ENCODE results near the gene ADSL.

ADSL gene

DNA sequence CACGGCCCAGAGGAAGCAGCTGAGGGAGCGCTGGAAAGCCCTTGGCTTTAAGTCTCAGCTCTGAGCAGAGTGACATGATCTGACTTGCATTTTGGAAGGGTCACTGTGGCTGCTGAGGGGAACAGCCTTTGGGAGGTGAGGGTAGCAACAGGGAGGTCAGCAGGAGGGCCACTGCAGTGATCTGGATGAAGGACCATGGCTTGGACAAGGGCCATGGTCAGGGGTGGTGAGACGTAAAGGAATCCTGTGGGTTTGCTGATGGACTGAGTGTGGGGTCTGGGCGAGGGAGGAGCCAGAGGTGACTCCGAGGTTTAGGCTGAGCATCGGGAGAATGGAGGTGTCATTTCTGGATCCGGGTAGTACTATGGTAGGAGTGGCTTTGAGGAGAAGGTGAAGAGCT, 57.4 kb downstream of the ADSL start:
- no peak for DNase-seq (ENCODE audit: extremely low read depth in 1 of 2, low read depth in 1 of 2)

DNA sequence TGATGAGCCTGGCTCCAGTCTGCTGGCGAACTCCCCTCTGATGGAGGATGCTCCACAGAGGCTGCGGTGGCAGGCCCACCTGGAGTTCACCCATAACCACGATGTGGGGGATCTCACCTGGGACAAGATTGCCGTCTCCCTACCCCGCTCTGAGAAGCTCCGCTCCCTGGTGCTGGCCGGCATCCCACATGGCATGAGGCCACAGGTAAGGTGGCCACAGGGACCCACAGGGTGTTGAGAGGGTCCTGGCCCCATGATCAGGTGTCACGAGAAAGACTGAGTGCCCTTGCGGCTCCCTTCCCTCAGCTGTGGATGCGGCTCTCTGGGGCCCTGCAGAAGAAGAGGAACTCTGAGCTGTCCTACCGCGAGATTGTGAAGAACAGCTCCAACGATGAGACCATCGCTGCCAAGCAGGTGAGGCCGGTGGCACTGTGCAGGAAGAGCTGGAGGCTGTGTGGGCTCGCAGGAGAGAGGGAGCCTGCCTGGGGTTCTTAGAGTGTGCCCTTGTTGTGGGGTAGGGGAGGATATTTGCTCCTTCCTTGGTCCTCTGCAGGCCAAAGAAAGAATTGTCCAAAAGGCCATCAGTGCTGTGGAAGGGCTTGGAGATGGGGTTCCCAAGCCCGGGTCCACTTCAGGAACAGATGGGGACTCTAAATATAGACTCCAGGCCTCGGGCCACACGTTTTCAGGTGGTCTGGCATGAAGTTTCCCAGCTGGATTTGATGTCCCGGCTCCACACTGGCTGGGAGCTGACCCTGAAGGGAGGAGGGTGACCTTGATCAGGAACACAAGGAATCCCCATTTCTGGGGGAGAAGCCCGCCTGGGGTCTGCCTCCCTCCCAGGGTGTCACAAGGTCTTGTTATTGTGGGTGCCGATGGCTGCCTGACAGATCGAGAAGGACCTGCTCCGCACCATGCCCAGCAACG, 58.2 kb downstream of the ADSL start:
- no peak for DNase-seq (ENCODE audit: extremely low read depth in 1 of 2, low read depth in 1 of 2)

DNA sequence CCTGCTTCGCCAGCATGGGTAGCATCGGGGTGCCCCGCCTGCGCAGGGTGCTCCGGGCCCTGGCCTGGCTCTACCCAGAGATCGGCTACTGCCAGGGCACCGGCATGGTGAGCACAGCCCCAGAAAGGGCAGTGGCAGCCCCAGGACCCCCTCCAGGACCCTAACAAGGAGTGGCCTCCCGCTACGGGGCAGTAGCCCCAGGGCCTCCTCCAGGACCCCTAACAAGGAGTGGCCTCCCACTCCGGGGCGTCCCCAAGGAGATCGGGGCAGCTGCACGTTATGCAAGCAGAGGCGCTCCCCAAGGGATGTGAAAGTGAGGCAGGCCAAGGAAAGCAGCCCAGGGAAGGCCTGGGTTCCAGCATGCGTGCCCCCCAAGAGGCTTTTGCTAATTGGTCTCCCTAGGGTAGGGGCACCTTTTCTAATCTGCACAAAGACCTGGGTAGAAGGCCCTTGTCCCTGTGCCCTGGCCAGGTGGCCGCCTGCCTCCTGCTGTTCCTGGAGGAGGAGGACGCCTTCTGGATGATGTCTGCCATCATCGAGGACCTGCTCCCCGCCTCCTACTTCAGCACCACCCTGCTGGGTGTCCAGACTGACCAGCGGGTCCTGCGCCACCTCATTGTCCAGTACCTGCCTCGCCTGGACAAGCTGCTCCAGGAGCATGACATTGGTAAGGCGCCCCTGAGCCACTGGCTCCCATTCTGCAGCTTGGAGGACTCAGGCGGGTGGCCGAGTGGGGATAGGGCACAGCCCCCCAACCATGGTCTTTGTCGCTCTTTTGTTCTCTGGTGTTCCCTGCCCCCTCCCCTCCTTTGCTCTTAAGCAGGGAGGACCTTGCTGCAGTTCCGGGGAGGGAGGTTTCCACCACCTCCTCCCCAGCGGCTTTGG, 59.1 kb downstream of the ADSL start:
- no peak for DNase-seq (ENCODE audit: extremely low read depth in 1 of 2, low read depth in 1 of 2)

DNA sequence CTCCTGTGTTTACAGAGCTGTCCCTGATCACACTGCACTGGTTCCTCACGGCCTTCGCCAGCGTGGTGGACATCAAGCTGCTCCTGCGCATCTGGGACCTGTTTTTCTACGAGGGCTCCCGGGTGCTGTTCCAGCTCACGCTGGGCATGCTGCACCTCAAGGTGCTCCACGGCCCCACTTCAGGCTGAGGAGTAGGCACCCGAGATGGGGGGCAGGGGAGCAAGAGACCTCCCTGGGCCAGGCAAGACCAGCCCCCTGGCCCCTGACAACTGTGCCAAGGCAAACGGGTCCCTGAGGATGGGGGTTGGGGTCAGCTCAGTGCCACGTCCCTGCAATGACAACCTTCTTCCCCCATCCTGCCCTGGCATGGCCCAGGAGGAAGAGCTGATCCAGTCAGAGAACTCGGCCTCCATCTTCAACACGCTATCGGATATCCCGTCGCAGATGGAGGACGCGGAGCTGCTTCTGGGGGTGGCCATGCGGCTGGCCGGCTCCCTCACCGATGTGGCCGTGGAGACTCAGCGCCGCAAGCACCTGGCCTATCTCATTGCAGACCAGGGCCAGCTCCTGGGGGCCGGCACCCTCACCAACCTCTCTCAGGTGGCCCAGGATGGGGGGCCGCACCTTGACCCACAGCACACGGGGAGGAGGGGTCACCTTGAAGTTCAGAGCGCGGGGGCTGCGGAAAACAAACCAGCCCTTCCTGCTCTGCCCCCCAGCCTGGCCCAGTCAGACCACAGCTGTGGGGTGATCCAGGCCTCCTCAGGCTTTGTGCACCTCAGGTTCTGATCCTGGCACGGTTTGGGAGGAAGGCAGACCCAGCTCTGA, 60.0 kb downstream of the ADSL start:
- DNase-seq (ENCODE audit: extremely low read depth in 1 of 2, low read depth in 1 of 2) = no peak

DNA sequence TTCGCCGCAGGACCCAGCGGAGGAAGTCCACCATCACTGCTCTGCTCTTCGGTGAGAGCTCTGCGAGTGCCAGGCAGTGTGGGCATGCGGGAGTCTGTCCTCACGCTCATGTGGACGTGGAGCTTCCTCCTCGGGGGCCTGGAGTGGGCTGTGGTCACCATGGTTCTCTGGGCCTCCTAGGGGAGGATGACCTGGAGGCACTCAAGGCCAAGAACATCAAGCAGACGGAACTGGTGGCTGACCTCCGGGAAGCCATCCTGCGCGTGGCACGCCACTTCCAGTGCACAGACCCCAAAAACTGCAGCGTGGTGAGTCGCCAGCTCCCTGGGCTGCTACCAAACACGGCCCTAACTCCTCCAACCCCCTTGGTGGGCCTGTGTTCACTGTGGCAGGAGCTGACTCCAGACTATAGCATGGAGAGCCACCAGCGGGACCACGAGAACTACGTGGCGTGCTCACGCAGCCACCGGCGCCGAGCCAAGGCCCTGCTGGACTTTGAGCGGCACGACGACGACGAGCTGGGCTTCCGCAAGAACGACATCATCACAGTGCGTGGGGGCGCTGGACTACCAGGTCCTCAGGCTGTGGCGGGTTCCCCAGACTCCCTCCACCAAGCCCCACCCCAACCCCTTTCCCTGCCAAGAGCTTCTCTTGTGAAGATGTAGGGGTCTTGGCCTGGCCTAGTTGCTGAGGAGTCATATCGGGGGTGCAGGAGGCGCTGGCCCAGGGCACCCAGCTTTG, 60.9 kb downstream of the ADSL start:
- DNase-seq (ENCODE audit: extremely low read depth in 1 of 2, low read depth in 1 of 2) = no peak

DNA sequence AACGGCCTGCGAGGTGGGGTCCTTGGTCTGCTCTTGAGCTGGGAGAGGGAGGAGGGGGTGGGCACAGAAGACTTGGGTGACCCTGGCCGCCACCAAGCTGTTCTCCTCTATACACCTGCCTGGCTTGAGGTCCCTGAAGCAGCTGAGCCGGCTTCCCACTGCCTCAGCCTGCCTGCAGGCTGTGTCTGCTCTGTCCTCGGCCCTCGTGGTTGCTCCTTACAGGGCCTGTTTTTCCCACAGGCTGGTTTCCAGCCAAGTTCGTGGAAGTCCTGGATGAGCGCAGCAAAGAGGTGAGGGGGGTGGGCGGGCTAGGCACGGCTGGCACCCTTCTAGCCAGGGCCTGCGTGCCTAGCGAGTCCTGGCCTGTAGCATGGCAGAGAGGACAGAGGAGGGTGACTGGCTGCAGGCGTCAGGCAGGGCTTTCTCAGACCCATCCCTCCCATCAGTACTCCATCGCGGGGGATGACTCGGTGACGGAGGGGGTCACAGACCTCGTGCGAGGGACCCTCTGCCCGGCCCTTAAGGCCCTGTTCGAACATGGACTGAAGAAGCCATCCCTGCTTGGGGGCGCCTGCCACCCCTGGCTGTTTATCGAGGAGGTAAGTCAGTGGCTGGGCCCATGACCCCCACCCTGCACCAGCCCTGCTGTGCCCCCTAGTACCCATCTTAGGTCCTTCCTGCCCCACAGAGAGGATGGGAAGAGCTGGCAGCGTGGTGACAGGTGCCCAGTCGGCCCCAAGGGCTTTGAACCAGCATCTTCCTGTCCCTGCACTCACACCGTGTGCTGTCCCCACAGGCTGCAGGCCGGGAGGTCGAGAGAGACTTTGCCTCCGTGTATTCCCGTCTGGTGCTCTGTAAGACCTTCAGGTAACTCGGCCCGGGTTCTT, 61.8 kb downstream of the ADSL start:
- DNase-seq (ENCODE audit: extremely low read depth in 1 of 2, low read depth in 1 of 2) = no peak

DNA sequence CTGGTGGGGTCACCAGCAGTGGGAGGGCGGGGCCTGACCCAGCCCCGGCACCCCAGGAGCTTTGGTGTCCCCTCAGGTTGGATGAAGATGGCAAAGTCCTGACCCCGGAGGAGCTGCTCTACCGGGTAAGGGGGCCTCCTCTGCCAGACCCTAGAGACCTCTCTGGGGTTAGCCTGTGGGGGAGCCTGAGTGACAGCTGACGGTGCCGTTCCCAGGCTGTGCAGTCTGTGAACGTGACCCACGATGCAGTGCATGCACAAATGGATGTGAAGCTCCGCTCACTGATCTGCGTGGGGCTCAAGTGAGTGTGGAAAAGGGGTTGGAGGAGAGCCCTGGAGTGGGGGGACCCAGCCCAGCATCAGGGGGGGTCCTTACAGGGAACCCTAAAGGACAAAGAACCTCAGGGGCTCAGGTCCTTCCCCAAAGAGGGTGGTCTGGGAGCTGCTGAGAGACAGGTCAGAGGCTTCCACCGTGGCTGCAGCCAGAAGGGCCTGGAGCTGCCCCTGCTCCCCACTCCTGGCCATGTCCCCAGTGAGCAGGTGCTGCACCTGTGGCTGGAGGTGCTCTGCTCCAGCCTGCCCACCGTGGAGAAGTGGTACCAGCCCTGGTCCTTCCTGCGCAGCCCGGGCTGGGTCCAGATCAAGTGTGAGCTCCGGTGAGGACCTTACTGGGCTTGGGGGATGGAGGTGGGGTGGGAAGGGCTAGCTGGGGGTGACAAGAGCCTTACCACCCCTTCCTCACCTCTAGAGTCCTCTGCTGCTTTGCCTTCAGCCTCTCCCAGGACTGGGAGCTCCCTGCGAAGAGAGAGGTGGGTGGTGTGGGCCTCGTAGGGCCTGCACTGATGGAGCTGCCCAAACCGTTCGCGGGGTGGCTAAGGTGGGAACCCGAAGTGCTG, 62.7 kb downstream of the ADSL start:
- DNase-seq (ENCODE audit: extremely low read depth in 1 of 2, low read depth in 1 of 2) = no peak

DNA sequence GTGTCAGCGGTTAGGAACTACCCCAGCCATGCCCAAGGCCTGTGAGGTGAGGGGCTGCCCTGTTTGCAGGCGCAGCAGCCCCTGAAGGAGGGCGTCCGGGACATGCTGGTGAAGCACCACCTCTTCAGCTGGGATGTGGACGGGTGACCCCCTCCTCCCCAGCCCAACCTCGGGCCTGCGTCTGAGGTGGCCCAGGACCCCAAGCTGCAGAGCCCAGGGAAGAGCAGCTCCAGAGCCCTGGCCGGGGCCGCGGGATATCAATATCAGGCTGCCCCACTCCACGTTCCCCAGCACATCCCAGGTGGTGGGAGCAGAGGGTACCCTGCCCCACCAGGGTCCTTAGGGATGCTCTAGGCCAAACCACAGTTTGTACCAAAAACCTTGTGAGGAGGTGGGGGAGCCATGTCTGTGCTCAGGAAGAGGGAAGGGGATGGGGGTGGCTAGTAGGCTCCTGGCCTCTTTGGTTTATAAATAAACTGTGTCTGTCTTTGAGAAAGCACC, 63.4 kb downstream of the ADSL start:
- DNase-seq (ENCODE audit: extremely low read depth in 1 of 2, low read depth in 1 of 2) = no peak

DNA sequence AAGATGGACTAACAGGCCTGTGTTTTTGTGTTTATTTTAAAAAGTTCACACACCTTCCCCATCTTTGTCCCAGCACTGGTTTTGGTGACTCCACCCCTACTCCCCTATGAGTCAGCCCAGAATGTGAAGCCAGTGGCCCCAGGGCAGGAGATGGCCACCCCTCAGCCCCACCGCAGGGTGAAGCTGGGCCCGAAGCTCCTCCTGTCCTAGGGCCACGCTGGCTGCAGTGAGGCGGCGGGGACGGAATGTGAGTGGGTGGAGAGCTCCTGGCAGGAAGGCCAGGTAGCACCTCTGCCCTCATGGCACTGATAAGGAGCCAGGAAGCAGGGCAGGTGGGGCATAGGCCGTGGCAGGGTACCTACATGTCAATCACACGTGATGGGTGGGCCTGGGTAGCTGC, 64.0 kb downstream of the ADSL start:
- no peak for DNase-seq (ENCODE audit: extremely low read depth in 1 of 2, low read depth in 1 of 2)

DNA sequence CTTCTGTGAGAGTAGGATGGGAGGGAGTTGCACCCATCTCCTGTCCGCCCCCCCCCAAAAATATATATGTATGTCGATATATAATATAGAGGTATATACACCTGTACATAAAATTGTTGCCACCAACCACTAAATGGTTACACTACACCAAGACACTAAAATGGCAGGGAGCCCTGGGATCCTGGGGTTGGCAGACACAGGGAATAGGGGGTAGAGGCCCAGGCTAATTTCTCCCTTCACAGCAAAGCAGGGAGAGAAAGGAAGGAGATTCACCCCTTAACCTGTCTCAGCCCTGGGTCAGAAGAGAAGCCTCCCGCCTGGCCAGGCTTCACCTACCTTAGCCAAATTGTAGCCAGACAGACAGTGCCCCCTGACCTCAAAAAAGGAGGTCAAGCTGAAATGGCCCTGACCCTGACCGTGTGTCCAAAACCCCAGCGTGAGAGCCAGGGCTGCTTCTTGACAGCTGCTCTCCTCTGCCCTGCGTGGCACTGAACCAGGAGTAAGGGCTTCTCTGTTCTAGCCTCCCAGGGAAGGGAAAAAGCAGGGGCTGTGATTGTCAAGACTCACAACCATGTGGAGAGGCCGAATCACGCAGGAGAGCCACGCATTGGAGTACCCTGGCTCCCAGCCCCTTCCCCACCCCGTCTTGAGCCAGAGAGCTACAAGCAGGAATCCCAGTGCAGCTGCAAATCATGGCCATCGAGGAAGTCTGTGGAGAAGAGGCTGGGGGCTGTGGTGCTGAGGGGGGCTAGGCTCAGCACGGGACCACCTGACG, 64.6 kb downstream of the ADSL start:
- DNase-seq (ENCODE audit: extremely low read depth in 1 of 2, low read depth in 1 of 2) = no peak

DNA sequence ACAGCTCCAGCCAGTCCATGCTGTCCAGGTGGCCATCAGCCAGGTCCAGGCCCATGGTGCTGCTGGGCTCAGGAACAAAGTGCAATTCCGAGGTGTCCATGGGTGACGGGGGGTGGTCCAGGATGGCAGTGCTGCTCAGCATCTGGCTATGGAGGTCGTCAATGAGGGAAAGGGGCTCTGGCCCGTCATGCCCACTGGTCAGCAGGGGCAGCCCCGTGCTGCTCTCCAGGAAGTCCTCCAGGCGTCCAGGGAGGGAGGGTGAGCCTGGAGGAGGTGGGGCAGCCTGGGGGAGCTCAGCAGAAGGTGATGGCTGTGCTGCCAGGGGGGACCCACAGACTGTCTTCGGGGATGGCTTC, 65.2 kb downstream of the ADSL start:
- DNase-seq (ENCODE audit: extremely low read depth in 1 of 2, low read depth in 1 of 2) = no peak

DNA sequence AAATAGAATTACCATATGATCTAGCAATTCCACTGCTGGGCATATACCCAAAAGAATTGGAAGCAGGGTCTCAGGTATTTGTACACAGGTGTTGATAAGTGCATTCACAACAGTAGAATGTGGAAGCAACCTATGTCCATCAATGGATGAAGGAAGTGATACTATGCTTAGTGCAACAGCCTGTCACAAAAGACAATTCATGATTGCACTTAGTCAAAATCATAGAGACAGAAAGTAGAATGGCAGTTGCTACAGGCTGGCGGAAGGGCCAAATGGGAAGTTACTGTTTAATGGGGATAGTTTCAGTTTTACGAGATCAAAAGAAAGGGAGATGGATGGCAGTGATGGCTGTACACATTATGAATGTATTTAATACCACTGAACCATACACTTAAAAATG, 66.1 kb downstream of the ADSL start:
- no peak for DNase-seq (ENCODE audit: extremely low read depth in 1 of 2, low read depth in 1 of 2)

DNA sequence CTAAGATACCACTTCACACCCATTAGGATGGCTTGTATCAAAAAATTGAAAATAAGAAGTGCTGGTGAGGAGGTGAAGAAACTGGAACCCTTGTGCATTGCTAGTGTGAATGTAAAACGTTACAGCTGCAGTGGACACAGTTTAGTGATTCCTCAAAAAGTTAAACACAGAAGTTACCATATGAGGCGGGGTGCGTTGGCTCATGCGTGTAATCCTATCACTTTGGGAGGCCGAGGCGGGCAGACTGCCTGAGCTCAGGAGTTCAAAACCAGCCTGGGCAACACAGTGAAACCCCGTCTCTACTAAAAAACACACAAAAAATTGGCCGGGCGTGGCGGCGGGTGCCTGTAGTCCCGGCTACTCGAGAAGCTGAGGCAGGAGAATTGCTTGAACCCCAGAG, 67.6 kb downstream of the ADSL start:
- no peak for DNase-seq (ENCODE audit: extremely low read depth in 1 of 2, low read depth in 1 of 2)

DNA sequence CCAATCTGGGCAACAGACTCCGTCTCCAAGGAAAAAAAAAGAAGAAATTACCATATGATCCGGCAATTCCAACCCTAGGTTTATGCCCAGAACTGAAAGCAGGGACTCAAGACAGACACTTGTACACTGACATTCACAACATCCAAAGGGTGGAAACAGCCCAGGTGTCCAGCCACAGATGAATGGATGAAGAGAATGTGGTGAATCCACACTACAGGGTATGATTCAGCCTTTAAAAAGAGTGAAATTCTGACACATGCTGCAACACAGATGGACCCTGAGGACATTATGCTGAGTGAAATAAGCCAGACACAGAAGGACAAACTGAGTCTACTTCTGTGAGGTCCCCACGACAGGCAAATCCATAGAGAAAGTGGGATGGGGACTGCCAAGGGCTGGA, 68.0 kb downstream of the ADSL start:
- no peak for DNase-seq (ENCODE audit: extremely low read depth in 1 of 2, low read depth in 1 of 2)

DNA sequence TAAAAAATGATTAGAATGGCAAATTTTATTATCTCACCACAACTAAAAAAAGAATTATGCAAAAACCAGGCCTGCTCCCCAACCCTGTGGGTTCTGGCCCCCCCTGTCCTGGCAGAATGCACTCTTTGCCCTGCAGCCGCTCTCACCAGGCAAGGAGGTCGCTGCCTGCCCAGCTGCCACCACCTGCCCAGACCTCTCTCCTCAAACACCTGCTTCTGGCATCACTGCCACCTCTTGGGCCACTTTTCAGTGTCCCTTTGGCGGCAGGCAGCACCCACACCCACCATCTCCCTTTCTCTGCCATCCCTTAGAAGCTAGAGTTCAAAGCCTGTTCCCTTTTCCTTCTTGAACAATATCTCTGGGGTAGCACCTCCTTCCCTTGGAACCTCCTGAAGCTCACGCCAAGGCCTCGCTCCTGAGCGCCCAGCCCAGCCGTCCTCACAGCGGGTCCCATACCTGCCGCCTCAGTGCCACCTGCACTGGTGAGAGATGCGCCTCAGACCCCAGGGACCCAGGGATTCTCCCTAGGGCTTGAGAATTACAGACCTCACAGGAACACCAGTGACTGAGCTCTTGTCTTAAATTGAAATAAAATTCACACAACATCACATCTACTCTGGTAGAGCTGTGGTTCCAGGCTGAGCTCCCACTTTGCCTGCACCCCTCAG, 68.7 kb downstream of the ADSL start:
- no peak for DNase-seq (ENCODE audit: extremely low read depth in 1 of 2, low read depth in 1 of 2)

DNA sequence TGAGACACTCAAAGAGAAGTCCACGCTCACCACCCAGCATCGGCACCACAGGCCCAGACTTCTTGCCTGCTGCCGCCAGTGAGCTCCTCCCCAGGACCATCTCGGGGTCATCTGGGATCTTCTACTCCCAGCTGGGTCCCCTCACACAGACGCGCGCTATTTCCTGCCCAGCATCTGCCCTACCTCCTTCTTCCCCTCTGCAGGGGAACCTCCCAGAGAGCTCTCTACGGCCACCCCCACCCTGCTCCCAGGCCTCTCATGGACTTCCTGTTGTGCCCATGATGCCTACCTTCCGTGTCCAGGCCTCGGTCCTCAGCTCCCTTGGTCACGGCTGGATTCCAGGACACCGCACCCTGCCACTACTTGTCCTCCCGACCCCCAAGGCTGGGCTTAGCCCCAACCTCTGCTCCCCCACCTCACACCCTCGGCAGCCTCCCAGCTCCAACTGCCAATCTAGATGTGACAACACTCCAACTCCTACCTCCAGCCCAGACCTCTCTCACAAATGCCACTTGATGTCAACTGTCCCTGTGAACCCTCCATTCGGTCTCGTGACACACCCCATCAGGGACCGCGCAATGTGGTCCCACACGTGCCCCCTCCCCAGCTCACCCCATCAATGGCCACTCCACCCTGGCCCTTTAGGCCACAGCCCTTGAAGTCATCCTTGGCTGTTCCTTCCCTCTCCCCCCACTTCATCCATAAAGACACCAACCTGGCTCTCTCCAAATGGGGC, 69.4 kb downstream of the ADSL start:
- DNase-seq (ENCODE audit: extremely low read depth in 1 of 2, low read depth in 1 of 2) = no peak

DNA sequence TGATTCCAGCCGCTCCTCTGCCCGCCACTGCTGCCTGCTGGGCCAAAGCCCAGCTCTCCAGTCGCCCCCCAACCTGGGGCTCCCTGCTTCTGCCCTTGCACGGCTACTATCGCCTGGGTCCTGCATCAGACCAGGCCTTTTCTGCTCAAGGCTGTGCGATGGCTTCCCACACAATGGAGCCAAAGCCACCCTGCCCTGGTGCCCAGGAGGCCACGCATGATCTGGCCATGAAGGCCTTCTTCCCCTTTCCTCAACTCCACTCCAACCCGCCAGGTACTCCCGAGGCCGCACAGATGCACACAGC, 69.9 kb downstream of the ADSL start:
- no peak for DNase-seq (ENCODE audit: extremely low read depth in 1 of 2, low read depth in 1 of 2)

All from stimulated activated CD8-positive, alpha-beta memory T cell treated with anti-CD3 and anti-CD28 coated beads, Interleukin-7, amount 100 ng/mL, for 48 hours (primary cell).